ENCODE measurements around the gene EFCC1.
A peak's percentile ranks its signal among the peaks of the same experiment; 100 is the strongest.

EFCC1 gene

GRCh38 chr3:129014793-129015345 lies 13.8 kb downstream of the EFCC1 start:
- DNase-seq (ENCODE audit: low spot score): no peak

DNA sequence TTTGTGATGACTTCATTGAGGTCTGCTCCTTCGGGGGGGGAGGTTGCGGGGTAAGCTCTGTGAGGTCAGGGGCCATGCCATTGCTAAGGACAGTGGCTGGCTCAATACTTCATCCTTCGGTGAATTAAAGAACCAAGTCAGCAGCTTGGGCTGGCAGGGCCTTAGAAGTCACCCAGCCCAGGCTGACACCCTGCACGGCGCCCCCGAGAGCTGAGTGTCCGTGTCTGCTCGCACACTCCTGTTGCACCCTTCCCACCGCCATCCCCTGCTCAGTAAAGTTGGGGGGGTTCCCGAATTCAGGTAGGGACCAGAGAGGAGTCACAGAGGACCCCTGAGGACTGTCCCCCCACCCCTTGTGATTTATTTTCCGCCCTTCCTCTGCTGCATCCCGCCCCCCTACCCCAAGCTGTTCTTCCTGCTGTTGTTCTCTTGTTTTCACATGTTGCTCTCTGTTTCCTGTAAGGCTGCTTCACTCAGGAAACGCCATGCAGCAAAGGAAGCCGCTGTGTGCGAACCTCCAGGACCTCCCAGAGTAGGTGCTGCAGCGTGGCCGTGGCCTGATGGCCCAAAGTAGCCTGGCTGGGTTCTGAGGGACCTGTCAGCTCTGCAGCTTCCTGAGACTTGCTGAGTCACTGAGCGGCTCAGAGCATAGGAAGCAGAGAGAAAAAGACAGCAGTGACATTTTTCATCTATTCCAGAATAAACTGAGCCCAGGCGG lies 14.4 kb downstream of the EFCC1 start:
- peak; percentile 50 for DNase-seq (ENCODE audit: low spot score)

- peak; percentile 51 for DNase-seq (ENCODE audit: low spot score)
Observed at GRCh38 chr3:129016356-129016719, 15.2 kb downstream of the EFCC1 start.

DNA sequence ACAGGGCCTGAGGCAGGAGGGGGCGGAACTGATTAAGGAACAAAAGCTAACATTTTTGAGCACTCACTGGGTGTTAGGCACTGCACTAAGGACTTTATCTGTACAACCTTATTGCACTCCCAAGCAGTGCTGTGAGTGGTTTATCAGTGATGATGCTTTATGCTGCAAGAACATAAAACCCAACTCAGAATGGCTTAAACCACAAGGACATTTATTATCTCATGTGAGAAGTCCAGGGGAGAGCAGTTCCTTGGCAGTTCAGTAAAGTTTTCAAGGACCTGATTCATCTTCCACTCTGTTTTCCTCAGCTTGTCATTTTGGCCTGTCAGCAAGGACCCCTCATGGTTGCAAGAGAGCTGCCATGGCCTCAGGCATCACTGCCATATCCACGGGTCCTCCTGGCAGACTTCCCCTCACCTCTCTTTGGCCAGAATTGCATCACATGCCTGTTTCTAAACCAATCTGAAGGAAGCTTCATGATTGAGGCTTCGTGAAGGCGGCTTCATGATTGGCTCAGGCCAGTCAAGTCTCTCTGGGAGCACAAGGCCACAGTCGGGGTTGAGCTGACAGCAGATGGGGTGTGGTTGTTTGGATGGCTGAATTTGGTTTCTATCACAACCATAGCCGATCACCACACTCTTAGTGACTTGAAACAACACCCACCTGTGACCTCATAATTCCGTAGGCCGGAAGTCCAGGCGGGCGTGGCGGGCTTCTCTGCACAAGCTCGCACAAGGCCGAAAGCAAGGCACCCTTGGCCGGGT lies 15.8 kb downstream of the EFCC1 start:
- DNase-seq (ENCODE audit: low spot score): no peak

GRCh38 chr3:129017484-129017899 lies 16.4 kb downstream of the EFCC1 start:
- no peak for DNase-seq (ENCODE audit: low spot score)

- DNase-seq (ENCODE audit: low spot score): no peak
Observed at GRCh38 chr3:129018271-129018670, 17.2 kb downstream of the EFCC1 start.

DNA sequence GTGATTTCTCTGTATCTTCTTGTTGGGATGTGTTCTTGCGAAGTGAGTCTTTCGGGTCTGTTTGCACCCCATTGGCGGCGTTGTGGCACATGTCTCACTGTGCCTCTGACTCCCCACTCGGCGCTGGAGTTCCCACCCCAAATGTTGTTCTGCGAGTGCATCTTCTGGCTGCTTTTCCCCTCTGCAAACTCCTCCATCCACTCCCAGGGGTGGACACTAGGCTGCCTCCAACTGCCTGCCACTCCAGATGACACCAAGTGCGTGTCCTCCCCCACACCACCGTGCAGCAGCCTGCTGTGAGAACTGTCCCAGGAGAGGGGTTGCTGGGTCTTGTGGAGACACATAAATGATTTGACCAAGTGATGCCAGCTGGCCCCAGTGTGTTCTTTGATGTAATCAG lies 17.6 kb downstream of the EFCC1 start:
- DNase-seq (ENCODE audit: low spot score): no peak

DNA sequence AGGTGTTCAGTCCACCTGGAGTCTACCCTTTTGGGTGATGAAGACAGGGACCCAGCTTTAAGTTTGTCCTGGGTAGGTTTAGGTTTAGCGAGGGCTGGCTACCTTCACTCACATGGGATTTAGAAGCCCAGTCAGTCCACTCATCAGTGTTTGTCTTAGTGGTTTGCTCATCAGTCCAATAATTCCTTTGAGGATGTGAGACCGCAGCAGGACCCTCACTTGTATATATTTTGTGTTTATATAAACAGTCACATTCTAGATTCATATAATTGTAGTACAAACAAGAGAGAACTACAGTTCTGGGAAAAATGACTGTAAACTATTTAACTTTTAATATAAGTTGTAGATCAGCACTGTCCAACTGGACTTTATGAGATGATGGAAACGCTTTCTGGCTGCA lies 18.2 kb downstream of the EFCC1 start:
- no peak for DNase-seq (ENCODE audit: low spot score)

GRCh38 chr3:129020691-129021090 lies 19.6 kb downstream of the EFCC1 start:
- no peak for DNase-seq (ENCODE audit: low spot score)

DNA sequence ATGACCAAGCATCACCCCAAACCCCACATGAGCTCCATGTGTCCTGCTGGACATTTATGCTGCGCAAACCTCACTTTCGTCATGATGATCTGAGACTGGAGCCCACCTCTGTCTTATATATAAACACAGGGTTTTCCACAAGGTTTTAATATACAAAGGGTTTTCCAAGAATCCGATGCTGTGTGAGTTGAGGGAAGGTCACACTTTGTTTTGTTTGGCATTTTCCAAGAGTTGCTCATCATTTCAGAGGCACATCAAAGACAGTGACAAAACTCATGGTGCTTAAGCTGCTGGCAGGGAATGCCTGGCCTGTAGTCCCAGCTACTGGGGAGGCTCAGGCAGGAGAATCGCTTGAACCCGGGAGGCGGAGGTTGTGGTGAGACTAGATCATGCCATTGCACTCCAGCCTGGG lies 20.0 kb downstream of the EFCC1 start:
- DNase-seq (ENCODE audit: low spot score): no peak

DNA sequence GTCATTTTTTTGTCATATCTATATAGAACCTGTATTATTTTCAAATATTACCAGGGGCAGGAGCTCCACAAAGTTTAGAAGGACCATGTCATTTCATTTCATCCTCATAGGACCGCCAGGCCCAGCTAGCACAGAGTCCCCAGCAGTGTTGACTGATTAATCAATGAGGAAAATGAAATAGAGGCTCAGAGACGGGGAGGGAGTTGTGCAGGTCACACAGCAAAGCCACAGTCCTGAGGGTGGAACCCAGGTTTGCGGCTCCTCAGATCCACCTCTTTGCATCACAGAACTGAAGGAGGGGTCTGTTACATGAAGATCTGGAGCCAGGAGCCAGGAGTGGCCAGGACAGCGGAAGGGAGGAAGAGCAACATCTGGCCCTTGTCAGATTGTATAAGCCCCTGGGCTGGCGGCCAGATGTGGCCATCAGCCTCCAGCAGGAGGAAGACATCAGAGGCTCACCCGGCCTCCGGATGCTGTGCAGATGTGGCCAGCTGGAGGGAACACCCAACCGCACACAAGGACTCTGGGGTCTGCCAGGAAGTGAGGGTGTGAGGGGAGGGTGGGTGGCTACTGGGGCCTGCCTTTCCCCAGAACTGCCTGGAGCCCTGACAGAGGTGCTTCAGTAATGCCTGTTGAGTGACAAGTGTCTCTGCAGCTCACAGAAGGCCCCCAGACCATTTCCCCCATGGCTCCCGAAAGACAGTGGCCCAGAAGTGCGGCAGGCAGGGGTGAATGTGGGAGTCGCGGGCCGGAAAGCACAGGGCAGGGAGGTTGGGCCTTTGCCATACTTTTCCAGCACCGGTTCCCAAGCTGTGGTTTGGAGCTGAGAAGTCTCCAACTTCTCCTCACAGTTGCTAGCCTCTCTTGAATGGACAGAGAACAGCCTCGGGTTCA lies 21.3 kb downstream of the EFCC1 start:
- no peak for DNase-seq (ENCODE audit: low spot score)

- DNase-seq (ENCODE audit: low spot score): no peak
Observed at GRCh38 chr3:129023008-129023358, 21.9 kb downstream of the EFCC1 start.

GRCh38 chr3:129023909-129024308 lies 22.8 kb downstream of the EFCC1 start:
- no peak for DNase-seq (ENCODE audit: low spot score)

- no peak for DNase-seq (ENCODE audit: low spot score)
Observed at GRCh38 chr3:129025108-129025507, 24.0 kb downstream of the EFCC1 start.

GRCh38 chr3:129025691-129026435 lies 24.8 kb downstream of the EFCC1 start:
- DNase-seq (ENCODE audit: low spot score): no peak

DNA sequence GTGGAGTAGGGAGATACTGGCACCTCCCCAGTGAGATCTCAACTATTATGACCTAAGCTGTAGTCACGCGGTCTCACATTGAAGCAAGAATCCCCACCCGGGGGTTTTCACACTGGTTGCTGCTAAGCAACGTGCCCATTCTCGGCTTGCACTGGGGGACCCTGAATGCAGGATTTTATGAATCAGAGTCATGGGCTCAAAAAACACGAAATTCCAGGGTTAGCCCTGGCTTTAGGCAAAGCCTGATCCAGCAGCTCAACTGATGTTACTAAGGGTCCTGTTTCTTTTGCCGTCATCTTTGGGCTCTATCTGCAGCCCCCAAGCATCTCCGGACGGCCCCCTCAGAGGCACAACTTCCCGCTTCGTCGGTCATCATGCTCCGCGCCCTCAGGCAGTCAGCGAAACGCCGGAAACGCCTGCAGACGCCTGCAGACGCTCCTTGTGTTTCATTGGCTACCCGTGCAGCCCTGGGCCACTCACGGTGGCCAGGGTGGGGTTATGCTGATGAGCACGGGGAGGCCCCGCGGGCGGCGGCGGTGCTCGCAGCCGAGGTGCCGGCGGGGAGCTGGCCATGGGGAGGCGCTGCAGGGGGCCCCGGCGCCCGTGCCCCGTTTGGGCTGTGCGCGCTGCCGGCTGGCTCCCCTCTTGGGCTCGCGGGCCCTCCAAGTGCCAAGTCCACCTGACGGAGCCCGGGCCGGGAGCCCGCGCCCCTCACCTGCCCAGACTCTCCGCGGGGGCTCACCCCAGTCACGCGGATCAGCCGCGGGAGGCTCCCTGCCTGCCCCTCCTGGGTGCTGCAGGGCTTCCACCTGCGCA lies 25.8 kb downstream of the EFCC1 start:
- peak; percentile 92 for DNase-seq (ENCODE audit: low spot score)

DNA sequence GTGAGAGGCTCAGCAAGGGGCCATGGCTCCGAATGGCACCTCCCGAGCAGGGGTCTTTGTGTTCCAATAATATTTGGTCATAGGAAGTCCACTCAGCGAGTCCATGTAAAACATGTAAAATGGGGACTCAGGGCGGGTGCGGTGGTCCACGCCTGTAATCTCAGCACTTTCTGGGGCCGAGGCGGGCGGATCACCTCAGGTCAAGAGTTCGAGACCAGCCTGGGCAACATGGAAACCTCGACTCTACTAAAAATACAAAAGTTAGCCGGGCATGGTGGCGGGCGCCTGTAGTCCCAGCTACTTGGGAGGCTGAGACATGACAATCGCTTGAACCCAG lies 26.4 kb downstream of the EFCC1 start:
- no peak for DNase-seq (ENCODE audit: low spot score)

DNA sequence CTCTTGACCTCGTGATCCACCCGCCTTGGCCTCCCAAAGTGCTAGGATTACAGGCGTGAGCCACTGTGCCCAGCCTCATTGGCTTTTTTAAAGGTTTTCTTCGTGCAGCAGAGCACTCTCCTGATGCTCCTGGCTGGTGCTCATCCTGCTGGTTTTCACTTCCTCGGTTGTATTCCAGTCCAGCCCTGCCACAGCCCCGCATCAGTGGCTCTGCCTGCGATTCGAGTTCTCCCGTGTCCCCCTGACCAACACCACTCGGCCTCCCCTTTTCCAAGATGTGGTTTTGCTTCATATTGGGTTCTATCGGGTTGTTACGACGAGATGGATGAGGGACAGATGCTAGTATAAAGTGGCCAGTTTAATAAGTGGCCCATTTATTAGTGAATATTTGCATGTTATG lies 27.8 kb downstream of the EFCC1 start:
- no peak for DNase-seq (ENCODE audit: low spot score)

- no peak for DNase-seq (ENCODE audit: low spot score)
Observed at GRCh38 chr3:129030611-129031010, 29.5 kb downstream of the EFCC1 start.

GRCh38 chr3:129031476-129032215 lies 30.5 kb downstream of the EFCC1 start:
- no peak for DNase-seq (ENCODE audit: low spot score)
